Activated T-cell treated with anti-CD3 and anti-CD28 coated beads for 48 hours (primary cell): ENCODE results near the gene TSEN2.
"Not testable (repeated sequence)": the region's sequence is repeated elsewhere in the genome, so short reads cannot be mapped to it uniquely, and the experiment has no call there.

Experiments
- DNase-seq: peaks from one replicate; pipeline ENCODE4 v3.0.0-alpha.2; 2020; ENCODE audit warnings: low read depth

Gene TSEN2

DNA sequence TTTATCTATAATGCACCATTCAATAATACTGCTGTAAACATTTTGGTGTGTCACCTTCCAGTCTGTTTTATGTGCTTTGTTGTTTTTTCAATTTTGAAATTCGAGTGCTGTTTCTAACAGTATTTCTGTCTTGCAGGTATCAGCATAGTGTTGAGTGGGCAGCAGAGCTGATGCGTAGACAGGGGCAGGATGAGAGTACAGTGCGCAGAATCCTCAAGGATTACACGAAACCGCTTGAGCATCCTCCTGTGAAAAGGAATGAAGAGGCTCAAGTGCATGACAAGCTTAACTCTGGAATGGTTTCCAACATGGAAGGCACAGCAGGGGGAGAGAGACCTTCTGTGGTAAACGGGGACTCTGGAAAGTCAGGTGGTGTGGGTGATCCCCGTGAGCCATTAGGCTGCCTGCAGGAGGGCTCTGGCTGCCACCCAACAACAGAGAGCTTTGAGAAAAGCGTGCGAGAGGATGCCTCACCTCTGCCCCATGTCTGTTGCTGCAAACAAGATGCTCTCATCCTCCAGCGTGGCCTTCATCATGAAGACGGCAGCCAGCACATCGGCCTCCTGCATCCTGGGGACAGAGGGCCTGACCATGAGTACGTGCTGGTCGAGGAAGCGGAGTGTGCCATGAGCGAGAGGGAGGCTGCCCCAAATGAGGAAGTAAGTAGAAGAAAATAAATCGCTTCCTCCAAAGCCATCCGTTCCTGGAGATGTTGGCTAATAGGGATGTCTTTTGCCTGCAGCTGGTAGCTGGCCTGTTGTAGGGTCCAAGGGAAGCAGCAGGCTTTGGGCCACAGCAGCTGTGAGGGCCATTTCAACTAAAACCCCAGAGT lies 19.1 kb downstream of the TSEN2 start:
- no peak for DNase-seq

DNA sequence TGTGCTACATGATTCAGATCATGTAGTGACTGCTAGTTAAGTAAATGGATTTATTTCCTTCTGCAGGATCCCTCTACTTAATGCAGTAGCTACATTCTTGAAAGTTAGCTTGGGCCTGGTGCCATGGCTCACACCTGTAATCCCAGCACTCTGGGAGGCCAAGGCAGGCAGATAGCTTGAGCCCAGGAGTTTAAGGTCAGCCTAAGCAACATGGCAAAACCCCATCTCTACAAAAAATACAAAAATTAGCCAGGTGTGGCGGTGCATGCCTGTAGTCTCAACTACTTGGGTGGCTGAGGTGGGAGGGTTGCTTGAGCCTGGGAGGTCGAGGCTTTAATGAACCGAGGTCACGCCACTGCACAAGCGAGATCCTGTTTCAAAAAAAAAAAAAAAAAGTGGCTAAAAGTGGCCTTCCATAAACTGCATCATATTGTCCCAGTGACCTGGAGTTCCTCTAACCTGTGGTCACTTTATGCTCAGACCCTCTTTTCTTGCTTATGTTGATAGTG lies 22.0 kb downstream of the TSEN2 start:
- DNase-seq = no peak

DNA sequence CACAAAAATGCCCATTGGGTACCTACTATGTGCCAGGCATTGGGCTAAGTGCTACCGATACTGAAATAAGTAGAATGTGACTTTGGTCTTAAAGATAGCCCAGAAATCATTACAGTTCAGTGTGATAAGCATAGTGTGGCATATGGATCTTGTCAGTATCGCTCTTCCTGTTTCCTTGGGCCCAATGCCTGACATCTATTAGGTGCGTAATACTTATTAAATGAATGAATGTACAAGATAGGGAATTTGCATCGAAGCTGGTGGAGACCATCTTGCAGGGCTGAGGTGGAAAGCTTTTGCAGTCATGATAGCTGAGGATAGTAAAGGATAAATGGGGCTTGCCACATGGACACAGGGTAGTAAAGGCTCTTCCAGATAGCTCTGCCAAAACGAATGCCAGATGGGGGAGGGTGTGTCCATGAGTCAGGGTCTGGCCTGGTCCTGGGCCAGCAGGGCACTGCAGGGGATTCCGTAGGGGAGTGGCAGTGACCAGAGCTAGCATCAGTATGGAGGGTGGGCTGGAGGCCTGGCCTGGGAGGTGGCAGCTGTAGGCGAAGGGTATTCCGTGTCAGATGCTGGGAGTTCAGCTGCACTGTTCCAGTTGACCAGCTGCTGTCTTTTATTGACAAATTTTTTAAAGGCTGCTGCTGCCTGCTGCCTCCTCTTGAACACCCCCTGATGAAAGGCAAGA lies 23.5 kb downstream of the TSEN2 start:
- no peak for DNase-seq

DNA sequence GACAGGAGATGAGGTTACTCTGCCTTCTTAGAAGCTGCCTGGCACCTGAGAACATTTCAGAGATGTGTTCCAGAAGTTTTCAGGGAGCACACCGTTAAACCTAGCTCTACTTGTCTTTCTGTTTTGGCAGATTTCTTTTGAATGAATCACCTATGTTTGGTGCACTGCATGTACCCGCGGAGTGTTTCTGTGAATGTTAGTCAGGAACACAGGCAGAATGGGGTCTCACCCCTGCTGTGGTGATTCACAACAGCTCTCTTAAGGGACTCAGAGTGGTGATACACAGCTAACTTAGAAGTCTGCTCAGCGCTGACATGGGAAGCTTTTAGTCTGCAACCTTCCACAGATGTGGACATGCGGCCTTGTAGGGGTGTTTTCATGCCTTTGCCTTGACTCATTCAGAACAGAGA lies 24.0 kb downstream of the TSEN2 start:
- DNase-seq = no peak

DNA sequence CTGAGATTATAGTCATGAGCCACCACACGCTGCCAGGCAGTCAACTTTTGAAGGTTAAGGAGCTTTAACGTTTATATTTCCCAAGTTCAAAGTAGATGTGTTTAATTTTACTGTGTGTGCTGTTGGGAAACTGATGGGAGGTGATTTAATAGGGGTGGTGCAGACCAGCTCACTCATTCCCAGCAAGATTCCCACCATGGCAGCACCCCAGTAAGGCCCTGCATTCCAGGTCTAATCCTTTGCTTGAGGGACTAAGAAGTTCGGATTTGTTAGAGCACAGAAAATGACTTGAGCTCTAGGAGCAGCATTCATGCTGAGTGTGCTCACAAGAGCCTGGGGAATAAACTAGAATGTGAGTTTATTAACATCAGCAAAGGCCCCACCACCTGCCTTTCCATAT lies 25.2 kb downstream of the TSEN2 start:
- DNase-seq = no peak

DNA sequence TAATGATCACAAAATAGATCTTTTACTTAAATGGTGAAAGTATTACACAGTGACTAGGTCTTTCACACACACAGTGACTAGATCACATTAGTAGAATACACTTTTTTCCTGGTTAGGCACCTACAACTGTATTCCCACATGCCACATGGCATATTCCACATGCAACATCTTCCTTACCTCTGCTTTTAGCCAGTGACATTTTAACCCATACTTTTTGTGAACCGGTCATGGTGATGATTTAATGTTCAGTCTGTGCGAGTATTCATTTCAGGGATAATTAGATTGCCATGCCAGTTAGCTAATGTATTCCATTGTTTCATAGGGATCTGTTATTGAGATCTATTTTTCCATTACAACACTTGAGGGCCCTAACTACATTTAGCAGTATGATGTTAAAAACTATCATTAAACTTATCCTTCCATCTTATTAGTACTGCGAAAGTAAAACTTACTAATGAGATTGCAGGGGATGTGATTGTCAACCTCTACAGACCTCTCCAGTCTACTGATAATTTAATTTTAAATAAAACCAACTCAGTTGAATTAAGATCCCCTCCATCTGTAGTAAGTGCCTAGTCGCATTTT lies 28.3 kb downstream of the TSEN2 start:
- no peak for DNase-seq

DNA sequence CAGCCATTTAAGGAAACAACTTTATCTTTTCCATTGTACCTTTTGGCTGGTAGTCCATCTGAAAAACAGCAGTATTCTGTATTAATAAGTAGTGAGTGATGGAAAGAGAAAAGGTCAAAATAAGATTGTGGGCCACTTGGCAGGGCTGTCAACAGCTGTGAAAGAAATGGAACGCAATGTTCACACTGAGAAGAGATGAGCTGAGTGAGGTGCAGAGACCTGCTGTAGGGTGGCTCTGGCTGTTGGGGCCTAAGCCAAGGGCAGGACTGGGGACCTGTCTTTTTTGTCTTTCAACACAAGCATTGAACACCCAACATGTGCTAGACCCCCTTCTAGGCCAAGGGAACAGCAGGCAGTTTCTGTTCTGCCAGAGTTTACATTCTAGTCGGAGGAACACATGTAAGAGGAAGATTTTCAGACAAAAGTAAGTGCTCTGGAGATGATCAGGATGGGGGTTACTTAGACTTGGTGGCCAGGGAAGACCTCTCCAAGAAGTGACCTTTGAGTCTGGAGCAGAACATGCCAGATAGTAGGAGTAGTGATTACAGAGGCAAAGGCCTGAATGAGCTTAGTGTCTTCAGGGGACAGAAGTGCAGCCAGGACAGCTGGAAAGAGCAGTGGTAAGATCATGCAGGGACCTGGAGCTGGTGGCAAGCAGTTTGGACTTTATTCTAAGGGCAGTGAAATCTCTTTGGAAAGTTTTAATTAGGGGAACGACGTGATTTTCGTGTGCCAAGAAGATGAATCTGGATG lies 29.6 kb downstream of the TSEN2 start:
- no peak for DNase-seq

DNA sequence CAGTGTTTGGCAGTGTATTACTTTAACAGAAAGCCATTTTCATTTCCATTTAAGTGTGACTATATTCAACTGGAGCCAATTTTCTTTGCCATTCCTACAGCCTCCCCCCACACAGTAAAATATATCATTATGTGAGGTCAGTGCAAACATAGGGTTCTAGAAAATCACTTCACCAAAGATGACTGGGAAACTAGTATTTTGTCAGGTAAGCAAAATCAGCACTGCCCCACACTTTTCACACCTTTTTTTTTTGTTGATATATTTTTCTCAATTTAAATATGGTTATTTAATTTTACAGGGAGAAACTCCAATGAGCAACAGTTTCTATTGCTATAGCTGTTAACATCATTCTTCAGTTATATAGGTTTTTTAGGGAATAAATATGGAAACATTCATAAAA lies 31.4 kb downstream of the TSEN2 start:
- no peak for DNase-seq

DNA sequence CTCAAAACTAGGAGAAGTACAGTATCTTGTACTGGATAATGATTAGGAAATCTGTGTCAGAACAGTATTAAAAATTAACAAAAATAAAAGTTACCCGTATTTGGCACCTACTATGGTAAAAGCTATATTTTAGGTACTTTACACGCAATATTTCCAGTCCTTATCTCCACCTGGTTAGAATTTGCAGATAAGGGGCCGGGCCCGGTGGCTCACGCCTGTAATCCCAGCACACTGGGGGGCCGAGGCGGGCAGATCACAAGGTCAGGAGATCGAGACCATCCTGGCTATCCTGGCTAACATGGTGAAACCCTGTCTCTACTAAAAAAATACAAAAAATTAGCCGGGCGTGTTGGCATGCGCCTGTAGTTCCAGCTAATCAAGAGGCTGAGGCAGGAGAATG lies 32.6 kb downstream of the TSEN2 start:
- no peak for DNase-seq

GRCh38 chr3:12518261-12519028 lies 34.2 kb downstream of the TSEN2 start:
- no peak for DNase-seq

DNA sequence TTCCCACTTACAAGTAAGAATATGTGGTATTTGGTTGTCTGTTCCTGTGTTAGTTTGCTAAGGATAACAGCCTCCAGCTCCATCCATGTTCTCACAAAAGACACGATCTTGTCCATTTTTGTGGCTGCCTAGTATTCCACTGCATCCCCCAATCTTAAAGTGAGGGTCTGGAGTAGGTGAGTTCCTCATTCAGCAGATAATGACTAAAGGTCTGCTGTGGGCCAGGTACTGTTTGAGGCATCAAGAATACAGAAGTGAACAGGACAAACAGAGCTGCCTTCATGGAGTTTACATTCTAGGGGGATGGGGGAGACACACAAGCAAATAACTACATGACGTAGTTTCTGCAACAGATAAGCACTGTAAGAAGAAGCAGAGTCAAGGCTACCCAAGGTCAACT lies 36.7 kb downstream of the TSEN2 start:
- DNase-seq = no peak

- no peak for DNase-seq
Observed at GRCh38 chr3:12522721-12523120, 38.4 kb downstream of the TSEN2 start.

- no peak for DNase-seq
Observed at GRCh38 chr3:12527757-12528143, 43.5 kb downstream of the TSEN2 start.

- DNase-seq = no peak
Observed at GRCh38 chr3:12532182-12532581, 47.9 kb downstream of the TSEN2 start.

GRCh38 chr3:12536423-12536822 lies 52.1 kb downstream of the TSEN2 start:
- no peak for DNase-seq

DNA sequence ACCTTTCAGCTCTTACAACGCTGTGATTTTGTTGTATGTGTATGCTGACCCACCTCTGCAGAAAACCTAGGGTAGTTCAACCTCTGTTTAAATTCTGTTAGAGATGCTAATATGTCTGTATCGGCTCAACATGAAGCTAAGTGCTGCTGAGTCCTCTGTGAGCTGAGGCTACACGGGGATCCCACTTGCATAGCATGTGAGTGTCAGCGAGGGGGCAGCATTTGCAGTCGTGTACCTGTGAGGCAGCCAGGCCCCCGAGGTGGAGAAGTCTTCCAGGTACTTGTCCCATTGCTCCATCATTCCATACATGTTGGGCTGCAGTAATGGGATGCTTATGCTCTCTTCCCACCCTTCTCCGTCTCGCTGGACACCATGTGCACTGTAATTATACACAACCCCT lies 57.3 kb downstream of the TSEN2 start:
- no peak for DNase-seq

GRCh38 chr3:12543497-12543896 lies 59.2 kb downstream of the TSEN2 start:
- not testable (repeated sequence) for DNase-seq

DNA sequence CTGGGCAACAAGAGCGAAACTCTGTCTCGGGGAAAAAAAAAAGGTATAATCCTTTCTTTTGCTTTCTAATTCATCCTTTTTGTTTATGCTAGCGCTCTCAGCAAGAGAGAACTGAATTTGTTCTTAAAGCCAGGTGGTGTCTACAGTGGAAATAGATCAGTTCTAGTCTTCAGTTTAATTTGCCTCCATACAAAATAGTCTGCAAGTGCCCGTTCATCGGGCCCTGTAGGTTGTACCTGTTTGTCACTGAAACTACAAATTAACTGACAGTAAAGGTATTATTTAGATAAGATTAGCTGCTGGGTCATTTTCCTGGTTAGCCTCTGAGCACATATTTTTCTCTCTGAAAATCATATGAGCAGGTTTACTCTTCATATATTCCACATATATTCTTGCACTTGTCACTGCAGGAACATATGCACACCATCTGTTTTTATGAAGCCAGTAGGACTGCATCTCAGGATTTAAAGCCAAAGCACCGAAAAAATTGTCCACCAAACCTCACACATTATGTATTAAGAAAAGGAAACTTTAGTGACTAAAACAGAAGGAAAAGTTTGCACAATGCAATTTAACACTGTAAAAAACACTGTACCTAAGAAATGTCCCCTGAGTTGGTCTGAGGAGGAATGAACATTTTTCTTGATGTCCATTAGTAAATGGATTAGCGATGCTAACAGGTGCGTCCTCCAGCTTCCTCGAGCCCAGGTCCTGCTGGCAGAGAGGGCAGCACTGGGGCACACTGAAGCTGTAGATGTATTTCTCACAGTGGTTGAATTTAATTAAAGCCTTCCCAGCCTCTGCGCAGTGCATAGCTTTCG lies 60.6 kb downstream of the TSEN2 start:
- DNase-seq = no peak

DNA sequence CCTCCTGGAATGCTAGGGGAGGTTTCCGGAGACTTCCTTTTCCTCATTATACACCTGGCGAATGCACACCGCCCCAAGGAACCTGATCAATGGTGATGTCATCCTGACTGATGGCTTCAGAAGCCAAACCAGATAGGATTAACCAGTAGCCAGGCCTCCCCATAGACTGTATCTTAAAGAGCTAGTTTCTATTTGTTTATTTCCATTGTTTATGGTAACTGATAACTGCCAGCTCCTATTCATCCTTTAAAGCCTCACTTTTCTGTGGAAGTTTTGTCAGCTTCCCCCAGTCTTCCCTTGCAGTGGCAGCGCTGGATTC lies 61.2 kb downstream of the TSEN2 start, which contains the start of gene MKRN2OS:
Gene MKRN2OS, minus strand, starts transcription at position 27 of the 319 bp plus-strand sequence. CDS start 35 bp downstream, outside the sequence.
- no peak for DNase-seq

GRCh38 chr3:12549971-12550760 lies 65.9 kb downstream of the TSEN2 start:
- DNase-seq = no peak
